Fibroblast of lung (primary cell): ENCODE data around the gene MCM3AP. TPM values are rescaled to one million over a fixed set of nuclear protein-coding genes. Genes with fewer than 3 reads are reported as not detected.
A peak's percentile ranks its signal among the peaks of the same experiment; 100 is the strongest.

Source experiments
- DNase-seq, 2 donors: peaks; one replicate each; pipeline versions ENCODE4 v3.0.0 to v3.0.0-alpha.2; 2010; ENCODE audit warnings: low read depth in 2 of 2
- H2AFZ ChIP-seq: 2 replicates; pipeline ENCODE4 v1.5.1; 2012; ENCODE audit warnings: low read length, control low read depth, inconsistent platforms
- H3K27ac ChIP-seq: 2 replicates; pipeline ENCODE4 v1.5.1; 2011; ENCODE audit warnings: low read length, control low read depth; ENCODE audit not compliant: insufficient read depth
- H3K27me3 ChIP-seq: 2 replicates; pipeline ENCODE4 v1.5.1; 2011; ENCODE audit warnings: mild to moderate bottlenecking, low read length; ENCODE audit not compliant: control insufficient read depth, insufficient read depth
- H3K36me3 ChIP-seq: 2 replicates; pipeline ENCODE4 v1.5.1; 2011; ENCODE audit warnings: low read length; ENCODE audit not compliant: control insufficient read depth, insufficient read depth
- H3K4me1 ChIP-seq: 2 replicates; pipeline ENCODE4 v1.5.1; 2011; ENCODE audit warnings: low read length; ENCODE audit not compliant: control insufficient read depth, insufficient read depth; ENCODE audit errors: extremely low read depth
- H3K4me2 ChIP-seq: 2 replicates; pipeline ENCODE4 v1.5.1; 2011; ENCODE audit warnings: low read length, control low read depth; ENCODE audit not compliant: insufficient read depth; ENCODE audit errors: extremely low read depth
- H3K4me3 ChIP-seq, 4 experiments: fragments of 200-600 bp in 1 of 4; sonication (generic) in 1 of 4; replicated peaks in 1 of 4; 2 replicates each; pipeline ENCODE4 v1.5.1; 2011 to 2016; ENCODE audit warnings: low read length in 4 of 4, low read depth in 3 of 4, mild to moderate bottlenecking in 3 of 4, control low read depth in 2 of 4, inconsistent platforms in 1 of 4, mixed read lengths in 1 of 4; ENCODE audit not compliant: insufficient read depth in 1 of 4; ENCODE audit errors: control extremely low read depth in 1 of 4
- H3K79me2 ChIP-seq: 2 replicates; pipeline ENCODE4 v1.5.1; 2012; ENCODE audit warnings: mild to moderate bottlenecking, low read length, inconsistent platforms; ENCODE audit not compliant: control insufficient read depth, insufficient read depth
- H3K9ac ChIP-seq: 2 replicates; pipeline ENCODE4 v1.5.1; 2011; ENCODE audit warnings: mild to moderate bottlenecking, low read length, control low read depth; ENCODE audit not compliant: insufficient read depth
- H3K9me3 ChIP-seq: 2 replicates; pipeline ENCODE4 v1.5.1; 2012; ENCODE audit warnings: low read depth, low read length; ENCODE audit not compliant: control insufficient read depth, insufficient read depth
- H4K20me1 ChIP-seq: 2 replicates; pipeline ENCODE4 v1.5.1; 2011; ENCODE audit warnings: low read length; ENCODE audit not compliant: control insufficient read depth, insufficient read depth; ENCODE audit errors: extremely low read depth
- EZH2 ChIP-seq: IDR thresholded peaks from 2 replicates; pipeline ENCODE4 v1.5.1; 2012; ENCODE audit warnings: low read length, control low read depth, mild to moderate bottlenecking; ENCODE audit errors: missing control alignments
- polyA plus RNA-seq, 2 donors: library from polyadenylated mRNA; depleted of rRNA in 1 of 2; stranded (reverse) in 1 of 2; unstranded in 1 of 2; fragments of >200 nt; gene quantifications; 2 replicates each; pipeline ENCODE4 v1.2.1, GENCODE V29; 2011 to 2012; ENCODE audit warnings: missing spikeins in 1 of 2
- total RNA-seq: library from RNA; depleted of rRNA; stranded (reverse); fragments of >200 nt; gene quantifications from 2 replicates; pipeline ENCODE4 v1.2.1, GENCODE V29; 2014
- TF ChIP-seq, protein P1 (sequence below), 2 donors: IDR thresholded peaks in 1 of 2; conservative IDR thresholded peaks in 1 of 2; 1 replicate in 1 of 2; 2 replicates in 1 of 2; pipeline ENCODE4 v1.5.1; 2011 to 2012; ENCODE audit warnings: low read length in 2 of 2, control low read depth in 1 of 2, inconsistent platforms in 1 of 2, low read depth in 1 of 2, mild to moderate bottlenecking in 1 of 2

The MCM3AP gene
- total and polyA plus RNA-seq, 2 donors (not counting 1 experiment from before 2014, with no cell fraction given): 40.4 to 64.6 TPM

DNA sequence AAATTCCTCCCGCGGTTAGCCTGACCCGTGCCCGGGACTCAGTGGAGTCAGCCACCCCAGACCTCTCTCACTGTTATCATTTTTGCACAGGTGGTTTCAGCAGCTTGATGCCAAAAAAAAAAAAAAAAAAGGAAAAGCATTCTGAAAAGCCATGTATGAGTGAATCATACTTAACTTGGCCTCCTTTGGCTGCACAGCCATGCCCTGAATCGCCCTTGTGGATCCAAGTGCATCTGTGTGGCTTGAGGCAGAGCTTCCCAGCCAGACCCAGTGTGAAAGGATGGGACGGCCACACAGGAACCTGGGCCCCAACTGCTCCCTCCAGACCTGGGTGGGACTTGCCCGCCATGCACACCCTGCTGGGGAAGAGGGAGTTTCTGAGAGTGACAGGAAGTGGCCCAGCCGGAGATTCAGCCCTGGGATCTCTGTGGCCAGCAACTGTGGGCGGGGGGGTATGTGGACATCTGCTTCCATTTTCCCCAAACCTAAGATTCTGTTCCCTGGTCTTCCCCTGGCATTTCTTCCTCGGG is 9.3 kb upstream of the MCM3AP start:
- no peak overlapping the region for H3K4me3 ChIP-seq
- TF ChIP-seq, protein P1, sequence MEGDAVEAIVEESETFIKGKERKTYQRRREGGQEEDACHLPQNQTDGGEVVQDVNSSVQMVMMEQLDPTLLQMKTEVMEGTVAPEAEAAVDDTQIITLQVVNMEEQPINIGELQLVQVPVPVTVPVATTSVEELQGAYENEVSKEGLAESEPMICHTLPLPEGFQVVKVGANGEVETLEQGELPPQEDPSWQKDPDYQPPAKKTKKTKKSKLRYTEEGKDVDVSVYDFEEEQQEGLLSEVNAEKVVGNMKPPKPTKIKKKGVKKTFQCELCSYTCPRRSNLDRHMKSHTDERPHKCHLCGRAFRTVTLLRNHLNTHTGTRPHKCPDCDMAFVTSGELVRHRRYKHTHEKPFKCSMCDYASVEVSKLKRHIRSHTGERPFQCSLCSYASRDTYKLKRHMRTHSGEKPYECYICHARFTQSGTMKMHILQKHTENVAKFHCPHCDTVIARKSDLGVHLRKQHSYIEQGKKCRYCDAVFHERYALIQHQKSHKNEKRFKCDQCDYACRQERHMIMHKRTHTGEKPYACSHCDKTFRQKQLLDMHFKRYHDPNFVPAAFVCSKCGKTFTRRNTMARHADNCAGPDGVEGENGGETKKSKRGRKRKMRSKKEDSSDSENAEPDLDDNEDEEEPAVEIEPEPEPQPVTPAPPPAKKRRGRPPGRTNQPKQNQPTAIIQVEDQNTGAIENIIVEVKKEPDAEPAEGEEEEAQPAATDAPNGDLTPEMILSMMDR (conservative IDR thresholded peaks at IDR 0.05 in 1 of 2, IDR thresholded peaks at IDR 0.05 in 1 of 2; ENCODE audit: low read depth in 1 of 2, low read length in 2 of 2): no peak
- no peak for TF ChIP-seq EZH2
- DNase-seq: peak; percentile 37 to 86
- H3K27ac ChIP-seq: peak overlapping the region; percentile 51
- peaks cover 9% of the 10 kb centered on the region for H3K4me1 ChIP-seq
- H3K4me2 ChIP-seq: no peak overlapping the region
- peaks cover 2% of the 10 kb centered on the region for H3K79me2 ChIP-seq
- no peaks in the 10 kb centered on the region for H4K20me1 ChIP-seq
- no peaks in the 10 kb centered on the region for H3K27me3 ChIP-seq
- H3K36me3 ChIP-seq: peaks cover 5% of the 10 kb centered on the region
- H3K9ac ChIP-seq: peak overlapping the region; percentile 23
- no peaks in the 10 kb centered on the region for H3K9me3 ChIP-seq
- peak overlapping the region; percentile 53 for H2AFZ ChIP-seq

DNA sequence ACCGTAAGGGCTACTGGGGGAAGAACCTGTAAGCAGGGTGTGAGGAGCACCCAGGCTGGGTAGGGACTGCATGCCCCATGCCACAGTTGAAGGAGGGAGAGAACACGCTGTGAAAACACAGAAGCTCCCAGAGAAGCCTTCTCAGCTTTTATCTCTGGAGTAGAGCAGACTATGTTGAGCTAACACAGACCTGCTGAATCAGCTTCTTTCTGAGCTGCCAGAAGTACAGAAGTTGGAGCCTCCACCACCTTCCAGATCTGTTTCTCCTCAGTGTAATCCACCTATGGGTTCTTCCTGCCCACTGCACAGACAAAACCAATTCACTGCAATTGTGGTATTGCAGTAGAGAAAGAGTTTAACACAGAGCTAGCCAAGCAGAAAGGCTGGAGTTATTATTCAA is 6.2 kb upstream of the MCM3AP start:
- Histone ChIP-seq H2AFZ (no peak overlapping the region), H3K9ac (no peak overlapping the region), H3K4me2 (no peak overlapping the region), H4K20me1 (no peaks in the 10 kb centered on the region), H3K4me3 (no peak overlapping the region), H3K36me3 (peaks cover 2% of the 10 kb centered on the region), H3K4me1 (peaks cover 8% of the 10 kb centered on the region), H3K79me2 (peaks cover 2% of the 10 kb centered on the region), H3K27me3 (no peaks in the 10 kb centered on the region), H3K27ac (no peak overlapping the region), H3K9me3 (no peaks in the 10 kb centered on the region)
- DNase-seq: no peak
- TF ChIP-seq, protein P1 (conservative IDR thresholded peaks at IDR 0.05 in 1 of 2, IDR thresholded peaks at IDR 0.05 in 1 of 2; ENCODE audit: low read depth in 1 of 2, low read length in 2 of 2): no peak
- no peak for TF ChIP-seq EZH2

DNA sequence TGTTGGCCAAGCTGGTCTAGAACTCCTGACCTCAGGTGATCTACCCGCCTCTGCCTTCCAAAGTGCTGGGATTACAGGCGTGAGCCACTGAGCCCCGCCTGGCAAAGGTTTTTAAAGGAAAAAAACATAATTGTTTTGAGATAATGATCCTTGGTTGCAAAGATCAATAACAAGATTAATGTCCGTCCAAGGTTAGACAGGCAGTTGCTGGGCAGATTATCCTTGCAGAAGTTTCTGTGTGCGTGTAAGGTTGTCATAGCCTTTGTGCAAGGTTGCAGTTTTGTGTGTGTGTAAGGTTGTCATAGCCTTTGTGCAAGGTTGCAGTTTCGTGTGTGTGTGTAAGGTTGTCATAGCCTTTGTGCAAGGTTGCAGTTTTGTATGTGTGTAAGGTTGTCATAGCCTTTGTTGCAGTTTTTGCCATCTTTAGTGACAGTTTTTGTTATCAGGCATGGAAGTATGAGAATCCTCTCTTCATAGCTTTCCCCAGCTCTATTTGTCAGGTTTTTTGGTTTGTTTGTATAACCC is 4.3 kb upstream of the MCM3AP start:
- no peak for DNase-seq
- peaks cover 9% of the 10 kb centered on the region for H3K79me2 ChIP-seq
- TF ChIP-seq, protein P1 (conservative IDR thresholded peaks at IDR 0.05 in 1 of 2, IDR thresholded peaks at IDR 0.05 in 1 of 2; ENCODE audit: low read depth in 1 of 2, low read length in 2 of 2): no peak
- TF ChIP-seq EZH2: no peak

More for the DNA sequence above, 4.3 kb upstream of the MCM3AP start:
- no peak overlapping the region for H3K27ac ChIP-seq
- H4K20me1 ChIP-seq: no peaks in the 10 kb centered on the region
- H3K4me1 ChIP-seq: peaks cover 4% of the 10 kb centered on the region
- H3K4me3 ChIP-seq: no peak overlapping the region
- peaks cover 2% of the 10 kb centered on the region for H3K36me3 ChIP-seq
- no peak overlapping the region for H3K9ac ChIP-seq
- no peaks in the 10 kb centered on the region for H3K27me3 ChIP-seq
- no peaks in the 10 kb centered on the region for H3K9me3 ChIP-seq
- H3K4me2 ChIP-seq: no peak overlapping the region
- H2AFZ ChIP-seq: no peak overlapping the region
